Measurements from ENCODE around the gene STPG2. TPM values are rescaled to one million over a fixed set of nuclear protein-coding genes. Genes with fewer than 3 reads are reported as not detected.
"Not testable (repeated sequence)": the region's sequence is repeated elsewhere in the genome, so short reads cannot be mapped to it uniquely, and the experiment has no call there.

The STPG2 gene
- polyA plus RNA-seq, 1 experiment = not detected

DNA sequence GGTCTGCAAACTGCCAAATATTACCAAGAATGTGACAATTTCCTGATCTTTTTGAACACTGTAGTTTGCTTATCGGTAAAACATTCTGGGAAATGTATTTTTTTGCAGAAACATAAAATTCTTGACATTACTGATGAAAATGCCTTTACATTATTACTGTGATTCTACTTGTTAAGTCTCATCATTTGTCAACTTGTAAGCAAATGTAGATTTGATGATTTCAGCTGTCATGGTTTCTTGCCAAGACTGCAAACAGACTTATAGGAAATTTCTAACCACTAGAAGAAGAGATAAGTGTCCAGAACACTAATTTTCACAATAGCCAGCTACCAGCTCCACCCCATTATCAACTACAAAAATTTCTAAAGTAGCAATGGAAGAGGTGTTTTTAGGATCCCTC is 560.4 kb downstream of the STPG2 start:
- Histone ChIP-seq H3K27me3 (ENCODE audit: control insufficient read depth, insufficient read depth, low read length) (no peaks in the 10 kb centered on the region), H3K4me3 (ENCODE audit: low read depth, low read length) (no peak overlapping the region), H3K36me3 (ENCODE audit: control insufficient read depth, insufficient read depth, low read length) (no peaks in the 10 kb centered on the region)
- DNase-seq (ENCODE audit: low read depth) = no peak
- ChIA-PET CTCF (no interaction called here), POLR2A (no interaction called here)
- no peak for TF ChIP-seq CTCF (IDR thresholded peaks at IDR 0.05; ENCODE audit: insufficient read depth, low read depth, low read length)

- H3K27me3 ChIP-seq (ENCODE audit: control insufficient read depth, insufficient read depth, low read length) = no peaks in the 10 kb centered on the region
- DNase-seq (ENCODE audit: low read depth) = no peak
Measured at GRCh38 chr4:97577004-97577403, 566.3 kb downstream of the STPG2 start.

GRCh38 chr4:97560009-97560408 is 583.3 kb downstream of the STPG2 start:
- CTCF ChIA-PET = no interaction called here
- TF ChIP-seq CTCF (IDR thresholded peaks at IDR 0.05; ENCODE audit: insufficient read depth, low read depth, low read length) = no peak

More at GRCh38 chr4:97577004-97577403, 566.3 kb downstream of the STPG2 start:
- TF ChIP-seq CTCF (IDR thresholded peaks at IDR 0.05; ENCODE audit: insufficient read depth, low read depth, low read length) = no peak
- ChIA-PET POLR2A (no interaction called here), CTCF (no interaction called here)
- Histone ChIP-seq H3K4me3 (ENCODE audit: low read depth, low read length) (no peak overlapping the region), H3K36me3 (ENCODE audit: control insufficient read depth, insufficient read depth, low read length) (no peaks in the 10 kb centered on the region)

DNA sequence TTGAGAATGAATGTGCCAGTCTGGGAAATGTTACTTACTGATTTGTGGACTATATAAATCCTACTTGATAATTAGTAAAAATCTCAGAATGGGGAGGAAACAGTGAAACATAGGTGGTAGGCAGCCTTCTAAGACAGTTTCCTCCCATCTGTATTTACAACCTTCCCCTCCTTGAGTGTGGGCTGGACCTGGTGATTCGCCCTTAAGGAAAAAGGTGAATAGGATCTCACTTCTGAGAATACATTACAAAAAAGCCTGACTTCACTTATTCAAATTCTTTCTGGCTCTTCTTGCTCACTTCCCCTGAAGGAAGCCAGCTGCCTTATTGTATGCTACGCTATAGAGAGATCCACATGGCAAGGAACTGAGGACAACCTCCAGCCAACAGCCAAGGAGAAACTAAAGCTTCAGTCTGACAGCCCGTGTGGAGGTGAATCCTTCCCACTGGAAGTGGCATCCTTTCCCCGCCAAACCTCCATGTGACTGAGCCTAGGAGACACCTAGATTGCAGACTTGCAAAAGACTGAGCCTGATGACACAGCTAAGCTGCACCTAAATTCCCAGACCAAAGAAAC is 585.0 kb downstream of the STPG2 start:
- POLR2A ChIA-PET = no interaction called here
- Histone ChIP-seq H3K27me3 (ENCODE audit: control insufficient read depth, insufficient read depth, low read length) (no peaks in the 10 kb centered on the region), H3K36me3 (ENCODE audit: control insufficient read depth, insufficient read depth, low read length) (no peaks in the 10 kb centered on the region), H3K4me3 (ENCODE audit: low read depth, low read length) (no peak overlapping the region)
- no peak for DNase-seq (ENCODE audit: low read depth)
- no peak for TF ChIP-seq CTCF (IDR thresholded peaks at IDR 0.05; ENCODE audit: insufficient read depth, low read depth, low read length)
- CTCF ChIA-PET = no interaction called here

More at GRCh38 chr4:97560009-97560408, 583.3 kb downstream of the STPG2 start:
- Histone ChIP-seq H3K36me3 (ENCODE audit: control insufficient read depth, insufficient read depth, low read length) (no peaks in the 10 kb centered on the region), H3K4me3 (ENCODE audit: low read depth, low read length) (no peak overlapping the region), H3K27me3 (ENCODE audit: control insufficient read depth, insufficient read depth, low read length) (no peaks in the 10 kb centered on the region)
- POLR2A ChIA-PET = no interaction called here
- DNase-seq (ENCODE audit: low read depth) = no peak

GRCh38 chr4:97550637-97551036 is 592.6 kb downstream of the STPG2 start:
- H3K36me3 ChIP-seq (ENCODE audit: control insufficient read depth, insufficient read depth, low read length); H3K4me3 ChIP-seq (ENCODE audit: low read depth, low read length); H3K27me3 ChIP-seq (ENCODE audit: control insufficient read depth, insufficient read depth, low read length); POLR2A ChIA-PET; CTCF ChIA-PET; DNase-seq (ENCODE audit: low read depth): not testable (repeated sequence)

- POLR2A ChIA-PET = no interaction called here
- Histone ChIP-seq H3K27me3 (ENCODE audit: control insufficient read depth, insufficient read depth, low read length) (no peaks in the 10 kb centered on the region), H3K36me3 (ENCODE audit: control insufficient read depth, insufficient read depth, low read length) (no peaks in the 10 kb centered on the region), H3K4me3 (ENCODE audit: low read depth, low read length) (no peak overlapping the region)
- CTCF ChIA-PET = interaction anchor here (1.1 kb wide), 1 partner anchor 42 kb away, joined by 3 read pairs; no protein-coding TSS in a partner anchor
- TF ChIP-seq CTCF (IDR thresholded peaks at IDR 0.05; ENCODE audit: insufficient read depth, low read depth, low read length) = no peak
- DNase-seq (ENCODE audit: low read depth) = no peak
Measured at GRCh38 chr4:97548943-97549583, 594.2 kb downstream of the STPG2 start.
